NCI-H2081 (cell line): Measurements from ENCODE around the gene TSHZ2.

Source experiments
- DNase-seq, 2 experiments: peaks; one replicate each; lab custom pipeline; 2025; lab: John Stamatoyannopoulos, UW

TSHZ2 gene

GRCh38 chr20:53133125-53133524 lies 161.0 kb downstream of the TSHZ2 start:
- DNase-seq = no peak

- no peak for DNase-seq
Measured at GRCh38 chr20:53133628-53134027, 161.5 kb downstream of the TSHZ2 start.

GRCh38 chr20:53136473-53136872 lies 164.3 kb downstream of the TSHZ2 start:
- DNase-seq = no peak

- no peak for DNase-seq
Measured at GRCh38 chr20:53138454-53139262, 166.5 kb downstream of the TSHZ2 start.

- no peak for DNase-seq
Measured at GRCh38 chr20:53141201-53142050, 169.3 kb downstream of the TSHZ2 start.

- no peak for DNase-seq
Measured at GRCh38 chr20:53142225-53143127, 170.3 kb downstream of the TSHZ2 start.

- peak in 1 of 2 experiments; percentile 49 for DNase-seq
Measured at GRCh38 chr20:53146201-53146891, 174.2 kb downstream of the TSHZ2 start.

GRCh38 chr20:53148771-53149147 lies 176.6 kb downstream of the TSHZ2 start:
- no peak for DNase-seq

GRCh38 chr20:53149148-53149889 lies 177.2 kb downstream of the TSHZ2 start:
- DNase-seq = no peak

- DNase-seq = no peak
Measured at GRCh38 chr20:53149890-53150205, 177.7 kb downstream of the TSHZ2 start.

- DNase-seq = no peak
Measured at GRCh38 chr20:53150532-53150931, 178.4 kb downstream of the TSHZ2 start.

GRCh38 chr20:53152228-53152627 lies 180.1 kb downstream of the TSHZ2 start:
- no peak for DNase-seq

GRCh38 chr20:53154540-53154939 lies 182.4 kb downstream of the TSHZ2 start:
- no peak for DNase-seq

- peak in 1 of 2 experiments; percentile 10 for DNase-seq
Measured at GRCh38 chr20:53157443-53158408, 185.6 kb downstream of the TSHZ2 start.

- DNase-seq = no peak
Measured at GRCh38 chr20:53159160-53159559, 187.0 kb downstream of the TSHZ2 start.

- no peak for DNase-seq
Measured at GRCh38 chr20:53161073-53161472, 188.9 kb downstream of the TSHZ2 start.

GRCh38 chr20:53161473-53161872 lies 189.3 kb downstream of the TSHZ2 start:
- DNase-seq = no peak

- no peak for DNase-seq
Measured at GRCh38 chr20:53162251-53162835, 190.2 kb downstream of the TSHZ2 start.

GRCh38 chr20:53163486-53163885 lies 191.3 kb downstream of the TSHZ2 start:
- no peak for DNase-seq
